AG04450 (cell line): ENCODE data around the gene TCP11. TPM values are rescaled to one million over a fixed set of nuclear protein-coding genes. Genes with fewer than 3 reads are reported as not detected.

Experiments used
- CTCF ChIA-PET: fragments of 300-600, 350-600 bp; formaldehyde crosslinking; extraction: SDS; loops from one replicate; lab custom pipeline; 2022; ENCODE audit warnings: antibody characterized with exemption, inconsistent platforms; lab: Charles Lee
- POLR2A ChIA-PET: fragments of 350-600 bp; formaldehyde crosslinking; extraction: SDS; loops from one replicate; lab custom pipeline; 2021; ENCODE audit warnings: antibody characterized with exemption, inconsistent platforms; lab: Yijun Ruan, JAX
- DNase-seq: peaks from one replicate; pipeline ENCODE4 v3.0.0-alpha.2; 2011; ENCODE audit warnings: low read depth, low spot score
- H3K27ac ChIP-seq: one replicate; pipeline ENCODE4 v1.5.1; 2012; ENCODE audit warnings: low read depth, low read length, control low read depth
- H3K27me3 ChIP-seq: one replicate; pipeline ENCODE4 v1.6.0; 2012; ENCODE audit warnings: low read length; ENCODE audit not compliant: control insufficient read depth, insufficient read depth
- H3K4me3 ChIP-seq: 2 replicates; pipeline ENCODE4 v1.5.1; 2011; ENCODE audit warnings: mild to moderate bottlenecking, low read depth, low read length, control low read depth
- H3K9me3 ChIP-seq: 2 replicates; pipeline ENCODE4 v1.5.1; 2012; ENCODE audit warnings: low read length; ENCODE audit not compliant: control insufficient read depth, insufficient read depth
- polyA plus RNA-seq: library from polyadenylated mRNA; depleted of rRNA; stranded (reverse); fragments of >200 nt; gene quantifications from 2 replicates; pipeline ENCODE4 v1.2.3, GENCODE V29; 2011
- TF ChIP-seq, protein P1 (sequence below): IDR thresholded peaks from 2 replicates; pipeline ENCODE4 v1.5.1; 2011; ENCODE audit warnings: low read depth, low read length, control low read depth, inconsistent platforms

Gene TCP11
- polyA plus RNA-seq, 1 experiment: 0.11 TPM

DNA sequence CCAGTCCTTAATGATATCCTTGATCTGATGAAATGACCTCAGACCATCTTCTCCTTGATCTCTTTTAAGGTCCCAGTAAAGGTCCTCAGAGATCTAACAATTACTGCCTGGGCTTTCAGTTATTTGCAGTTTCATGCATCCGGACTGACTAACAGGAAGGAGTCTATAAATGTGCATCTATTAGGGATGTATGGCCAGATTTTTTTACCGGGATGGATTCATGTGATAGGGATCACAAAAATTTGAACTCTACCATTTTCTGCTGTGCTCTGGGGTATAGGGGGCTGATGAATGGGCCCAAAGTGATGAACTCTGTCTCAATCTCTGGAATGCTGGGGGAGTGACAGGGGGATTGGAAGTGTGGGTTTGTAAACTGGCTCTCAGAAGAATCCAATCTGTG, 36.5 kb upstream of the TCP11 start:
- TF ChIP-seq, protein P1, sequence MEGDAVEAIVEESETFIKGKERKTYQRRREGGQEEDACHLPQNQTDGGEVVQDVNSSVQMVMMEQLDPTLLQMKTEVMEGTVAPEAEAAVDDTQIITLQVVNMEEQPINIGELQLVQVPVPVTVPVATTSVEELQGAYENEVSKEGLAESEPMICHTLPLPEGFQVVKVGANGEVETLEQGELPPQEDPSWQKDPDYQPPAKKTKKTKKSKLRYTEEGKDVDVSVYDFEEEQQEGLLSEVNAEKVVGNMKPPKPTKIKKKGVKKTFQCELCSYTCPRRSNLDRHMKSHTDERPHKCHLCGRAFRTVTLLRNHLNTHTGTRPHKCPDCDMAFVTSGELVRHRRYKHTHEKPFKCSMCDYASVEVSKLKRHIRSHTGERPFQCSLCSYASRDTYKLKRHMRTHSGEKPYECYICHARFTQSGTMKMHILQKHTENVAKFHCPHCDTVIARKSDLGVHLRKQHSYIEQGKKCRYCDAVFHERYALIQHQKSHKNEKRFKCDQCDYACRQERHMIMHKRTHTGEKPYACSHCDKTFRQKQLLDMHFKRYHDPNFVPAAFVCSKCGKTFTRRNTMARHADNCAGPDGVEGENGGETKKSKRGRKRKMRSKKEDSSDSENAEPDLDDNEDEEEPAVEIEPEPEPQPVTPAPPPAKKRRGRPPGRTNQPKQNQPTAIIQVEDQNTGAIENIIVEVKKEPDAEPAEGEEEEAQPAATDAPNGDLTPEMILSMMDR: no peak
- Histone ChIP-seq H3K27ac (no peak overlapping the region), H3K4me3 (no peak overlapping the region), H3K9me3 (no peaks in the 10 kb centered on the region; the same call in 1 of the 2 replicates), H3K27me3 (no peaks in the 10 kb centered on the region)
- no peak for DNase-seq
- ChIA-PET POLR2A (no interaction called here), CTCF (no interaction called here)

DNA sequence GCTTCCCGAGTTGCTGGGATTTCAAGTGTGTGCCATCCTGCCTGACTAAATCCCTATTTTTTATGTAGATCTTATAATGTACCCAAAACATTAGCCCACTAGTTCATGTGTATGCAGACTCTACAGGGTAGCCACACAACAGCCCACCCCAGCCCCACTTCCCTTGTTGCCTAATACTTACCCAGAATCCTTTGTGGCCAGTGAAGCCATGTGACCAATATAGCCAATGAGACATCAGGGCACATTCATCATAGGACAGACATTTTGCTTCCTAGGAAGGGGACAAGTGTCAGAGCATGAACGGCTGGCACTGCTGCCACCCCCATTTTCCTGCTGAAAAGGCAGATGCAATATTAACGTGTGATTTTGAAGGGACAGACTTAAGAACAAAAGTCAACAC, 36.0 kb upstream of the TCP11 start:
- H3K4me3 ChIP-seq: no peak overlapping the region
- peak overlapping the region; percentile 25 for H3K27ac ChIP-seq
- no peaks in the 10 kb centered on the region for H3K27me3 ChIP-seq
- POLR2A ChIA-PET: no interaction called here
- H3K9me3 ChIP-seq: no peaks in the 10 kb centered on the region; the same call in 1 of the 2 replicates
- TF ChIP-seq, protein P1: no peak
- no peak for DNase-seq
- CTCF ChIA-PET: interaction anchor here (1.6 kb wide), 1 partner anchor 28 kb away, joined by 7 read pairs; no protein-coding TSS in a partner anchor

DNA sequence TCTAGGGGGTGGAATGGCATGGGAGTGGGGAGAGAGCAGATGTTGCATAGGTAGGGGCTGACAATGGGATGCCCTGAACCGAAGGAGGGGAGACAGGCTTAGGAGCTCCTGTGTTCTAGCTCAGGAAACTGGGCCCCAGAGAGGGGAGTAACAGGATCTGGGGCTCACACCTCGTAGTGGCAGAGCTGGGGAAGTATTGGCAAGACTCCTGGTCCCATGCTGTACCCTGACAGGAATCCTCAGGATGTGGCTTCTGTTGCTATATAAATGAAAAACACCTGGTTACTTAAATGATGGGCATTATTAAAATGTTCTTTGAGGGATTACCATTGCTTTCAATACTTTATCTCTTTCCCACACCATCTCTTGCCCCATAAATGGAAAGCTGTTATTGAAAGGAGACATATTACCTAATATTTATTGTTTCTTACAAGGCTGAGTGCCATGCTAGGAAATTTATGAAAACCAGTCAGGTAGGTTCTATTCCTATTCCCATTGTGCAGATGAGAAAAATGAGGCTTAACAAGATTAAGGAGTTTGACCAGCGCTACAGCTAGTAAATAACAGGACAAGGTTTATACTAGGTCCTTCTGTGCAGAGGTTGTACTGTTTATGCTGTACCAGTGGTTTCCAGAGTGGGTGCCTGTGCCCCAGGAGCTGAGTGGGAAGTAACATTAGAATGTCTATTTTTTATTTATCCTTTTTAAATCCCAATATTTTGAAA, 35.3 kb upstream of the TCP11 start:
- CTCF ChIA-PET: interaction anchor here (1.6 kb wide), 1 partner anchor 28 kb away, joined by 7 read pairs; no protein-coding TSS in a partner anchor
- Histone ChIP-seq H3K27ac (no peak overlapping the region), H3K27me3 (no peaks in the 10 kb centered on the region), H3K9me3 (no peaks in the 10 kb centered on the region), H3K4me3 (no peak overlapping the region)
- TF ChIP-seq, protein P1: no peak
- POLR2A ChIA-PET: no interaction called here
- DNase-seq: no peak

DNA sequence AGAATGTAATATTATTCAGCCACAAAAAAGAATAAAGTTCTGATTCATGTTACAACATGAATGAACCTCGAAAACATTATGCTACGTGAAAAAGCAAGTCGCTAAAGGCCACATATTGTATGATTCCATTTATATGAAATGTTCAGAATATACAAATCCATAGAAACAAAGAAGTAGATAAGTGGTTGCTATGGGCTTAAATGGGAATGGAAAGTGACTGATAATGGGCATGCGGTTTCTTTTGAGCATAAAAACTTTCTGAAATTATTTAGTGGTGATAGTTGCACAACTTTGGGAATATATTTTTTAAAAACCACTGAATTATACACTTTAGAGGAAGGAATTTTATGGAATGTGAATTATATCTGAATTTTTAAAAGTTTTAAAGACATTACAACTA, 33.4 kb upstream of the TCP11 start:
- CTCF ChIA-PET: interaction anchor here (0.6 to 2.7 kb wide), 2 partner anchors 31 to 66 kb away, joined by 3 to 8 read pairs; no protein-coding TSS in a partner anchor
- H3K9me3 ChIP-seq: no peaks in the 10 kb centered on the region
- no peak for DNase-seq
- no peak overlapping the region for H3K27ac ChIP-seq
- TF ChIP-seq, protein P1: no peak
- H3K27me3 ChIP-seq: no peaks in the 10 kb centered on the region
- H3K4me3 ChIP-seq: no peak overlapping the region
- POLR2A ChIA-PET: no interaction called here

DNA sequence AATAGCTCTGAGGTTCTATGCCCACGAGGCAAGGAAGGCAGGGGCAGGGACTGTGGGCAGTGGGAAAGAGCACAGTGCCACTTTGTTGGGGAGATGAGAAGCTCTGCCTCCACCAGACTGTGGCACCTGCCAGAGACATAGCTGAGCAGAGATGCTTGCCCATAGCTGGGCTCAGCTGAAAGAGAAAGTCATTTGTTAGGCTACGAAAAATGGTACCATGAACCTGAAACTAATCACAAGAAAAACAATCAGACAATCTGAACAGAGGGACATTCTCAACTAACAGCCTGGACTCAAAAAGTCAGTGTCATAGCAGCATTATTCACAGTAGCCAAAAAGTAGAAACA, 32.9 kb upstream of the TCP11 start:
- no peak for DNase-seq
- H3K27me3 ChIP-seq: no peaks in the 10 kb centered on the region
- H3K27ac ChIP-seq: no peak overlapping the region
- TF ChIP-seq, protein P1: no peak
- ChIA-PET CTCF (interaction anchor here (2.7 kb wide), 1 partner anchor 32 kb away, joined by 8 read pairs; no protein-coding TSS in a partner anchor), POLR2A (no interaction called here)
- H3K9me3 ChIP-seq: no peaks in the 10 kb centered on the region
- H3K4me3 ChIP-seq: no peak overlapping the region
